Activated CD4-positive, alpha-beta T cell treated with anti-CD3 and anti-CD28 coated beads for 4 hours (primary cell): ENCODE results near the gene PLD5.
"Not testable (repeated sequence)": the region's sequence is repeated elsewhere in the genome, so short reads cannot be mapped to it uniquely, and the experiment has no call there.

Experiments
- DNase-seq, 2 donors: peaks; one replicate each; pipeline ENCODE4 v3.0.0-alpha.2; 2020

The PLD5 gene

DNA sequence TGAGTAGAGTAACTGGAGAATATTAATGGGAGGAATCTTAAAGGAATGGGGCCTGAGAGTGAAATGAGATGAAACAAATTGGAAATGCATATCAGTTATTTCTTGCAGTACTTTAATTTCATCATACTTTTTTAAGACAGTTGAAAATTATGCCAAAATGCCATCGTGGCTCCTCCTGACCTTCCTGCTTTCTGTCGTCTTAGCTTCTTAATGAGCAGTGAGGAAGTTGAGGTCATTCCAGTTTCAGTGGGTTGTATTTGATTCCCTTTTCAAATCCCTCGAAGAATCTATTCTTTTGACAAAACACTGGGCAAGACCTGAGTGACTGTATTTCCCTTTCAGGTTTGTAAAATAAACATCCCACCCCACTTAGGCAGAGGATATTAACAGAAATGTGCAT is 390.7 kb downstream of the PLD5 start:
- DNase-seq: no peak

DNA sequence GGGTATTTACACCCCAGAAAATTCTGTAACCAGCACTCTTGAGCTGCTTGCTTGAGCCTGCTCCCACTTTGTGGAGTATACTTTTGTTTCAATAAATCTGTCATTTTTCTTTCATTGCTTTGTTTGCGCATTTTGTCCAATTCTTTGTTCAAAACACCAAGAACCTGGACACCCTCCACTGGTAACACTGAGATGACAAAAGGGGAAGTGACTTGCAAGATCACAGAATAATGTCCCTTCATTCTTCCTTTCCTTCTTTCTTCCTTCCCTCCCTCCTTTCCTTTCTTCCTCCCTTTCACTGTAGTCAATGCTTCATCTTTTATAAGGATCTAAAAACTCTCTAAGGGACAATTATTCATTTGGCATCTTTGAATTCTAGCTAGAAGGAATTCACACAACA is 391.1 kb downstream of the PLD5 start:
- DNase-seq: no peak

DNA sequence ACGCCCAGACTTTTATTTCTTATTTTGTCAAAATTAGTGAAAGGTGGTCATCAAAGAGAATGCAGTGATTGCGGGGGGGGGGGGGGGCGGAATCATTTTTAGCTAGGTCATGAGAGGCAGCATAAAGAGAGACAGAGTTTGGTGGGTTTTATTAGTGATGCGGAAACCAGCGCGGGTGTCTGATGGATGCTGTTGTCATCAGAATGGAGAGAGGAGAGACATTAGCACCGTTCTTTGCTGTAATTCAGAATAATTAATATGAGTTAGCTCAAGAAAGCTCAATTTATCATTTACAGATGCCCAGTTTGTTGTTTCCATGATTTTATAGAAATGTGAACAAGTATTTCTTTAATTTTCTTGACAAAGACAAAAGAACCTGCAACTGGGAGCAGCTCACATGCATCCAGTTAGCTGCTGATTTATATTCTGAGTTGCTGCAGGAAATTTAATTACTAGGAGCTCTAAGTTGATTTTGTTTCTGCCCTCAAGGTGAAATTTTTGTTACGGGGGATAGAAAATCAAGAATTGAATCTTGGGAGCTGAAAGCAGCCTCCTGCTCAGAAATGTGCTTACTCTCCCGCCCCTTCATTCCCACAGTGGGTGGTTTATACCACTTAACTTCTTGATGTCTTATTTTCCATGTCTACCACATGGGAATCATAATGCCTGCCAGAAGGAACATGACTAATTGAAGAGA is 392.2 kb downstream of the PLD5 start:
- no peak for DNase-seq

- no peak for DNase-seq
These were observed 395.5 kb downstream of the PLD5 start for GRCh38 chr1:242128951-242129502.

GRCh38 chr1:242120432-242120831 is 404.1 kb downstream of the PLD5 start:
- DNase-seq: no peak

DNA sequence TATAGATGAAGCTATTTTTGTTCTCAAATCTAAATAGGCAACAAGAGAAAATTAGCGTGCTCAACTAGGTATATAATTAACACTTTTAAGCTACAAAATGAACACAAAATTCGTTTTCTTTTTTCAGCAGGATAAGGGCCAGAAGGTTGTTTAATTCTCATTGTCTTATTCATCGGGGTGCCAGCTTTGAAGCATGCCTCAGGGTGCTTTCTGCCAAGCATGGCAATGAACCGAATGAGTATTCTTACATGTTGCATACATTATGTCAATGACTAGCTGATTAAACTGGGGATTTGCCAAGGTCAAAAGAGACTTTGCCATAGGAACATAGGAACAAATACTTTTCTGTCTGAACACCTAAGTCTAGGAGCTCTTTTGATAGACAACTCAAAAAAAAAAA is 423.6 kb downstream of the PLD5 start:
- no peak for DNase-seq

GRCh38 chr1:242097283-242097682 is 427.2 kb downstream of the PLD5 start:
- not testable (repeated sequence) for DNase-seq

GRCh38 chr1:242093116-242093515 is 431.4 kb downstream of the PLD5 start:
- no peak for DNase-seq

DNA sequence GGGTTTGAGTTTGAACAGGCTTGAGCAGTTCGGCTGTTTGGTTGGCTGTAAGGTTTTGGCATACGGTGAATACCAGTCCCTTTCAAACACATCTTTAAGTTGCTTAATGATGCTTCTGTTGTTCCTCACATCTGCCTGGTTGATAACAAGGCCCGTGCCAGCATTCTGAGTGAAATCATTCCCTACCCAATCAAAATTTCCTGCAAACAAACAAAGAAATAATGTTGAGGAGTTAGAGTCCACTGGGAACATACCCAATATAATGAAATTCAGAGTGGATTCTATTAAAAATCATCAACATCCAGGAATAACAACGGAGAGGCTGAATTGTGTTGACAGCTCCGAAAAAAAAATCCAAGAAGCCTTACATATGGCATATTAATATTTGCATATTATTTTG is 434.6 kb downstream of the PLD5 start:
- DNase-seq: no peak

GRCh38 chr1:242088875-242089274 is 435.6 kb downstream of the PLD5 start:
- no peak for DNase-seq

DNA sequence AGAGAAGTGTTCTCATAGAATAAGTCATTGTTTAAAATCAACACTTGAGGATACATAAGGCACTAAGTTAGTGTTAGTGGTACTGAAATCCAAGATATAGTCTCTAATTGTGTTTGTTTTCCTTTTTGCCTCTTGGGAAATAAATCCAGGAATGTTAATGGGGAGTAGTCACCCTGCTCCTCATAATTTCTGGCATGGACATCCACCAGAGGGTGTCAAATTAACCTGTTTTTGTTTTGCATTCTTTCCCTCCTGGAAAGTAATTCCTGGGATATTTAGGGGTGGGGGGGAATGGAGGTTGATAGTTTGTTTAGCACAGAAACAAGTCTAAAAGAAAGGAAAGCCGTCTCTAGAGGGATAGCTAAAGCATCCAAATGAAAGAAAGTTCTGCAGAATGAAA is 437.8 kb downstream of the PLD5 start:
- no peak for DNase-seq

- DNase-seq: no peak
These were observed 438.4 kb downstream of the PLD5 start for GRCh38 chr1:242086093-242086492.

DNA sequence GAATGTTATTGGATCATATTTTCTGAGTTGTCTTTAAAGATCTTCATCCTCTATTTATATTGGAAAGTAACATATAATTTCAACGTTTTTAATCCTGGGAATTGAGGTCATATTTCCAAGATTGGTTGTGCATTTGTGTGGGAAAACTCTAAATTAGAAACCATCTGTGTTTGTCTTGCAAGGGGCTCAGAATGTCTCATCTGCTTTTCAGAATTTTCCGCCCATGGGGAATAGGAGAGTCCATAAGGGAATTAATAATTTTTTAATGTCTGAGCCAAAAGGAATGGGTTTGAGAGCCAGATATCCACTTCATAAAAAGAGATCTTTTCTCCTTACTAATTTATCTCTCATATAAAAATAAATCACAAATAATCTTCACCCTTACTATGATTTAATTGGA is 440.8 kb downstream of the PLD5 start:
- no peak for DNase-seq

DNA sequence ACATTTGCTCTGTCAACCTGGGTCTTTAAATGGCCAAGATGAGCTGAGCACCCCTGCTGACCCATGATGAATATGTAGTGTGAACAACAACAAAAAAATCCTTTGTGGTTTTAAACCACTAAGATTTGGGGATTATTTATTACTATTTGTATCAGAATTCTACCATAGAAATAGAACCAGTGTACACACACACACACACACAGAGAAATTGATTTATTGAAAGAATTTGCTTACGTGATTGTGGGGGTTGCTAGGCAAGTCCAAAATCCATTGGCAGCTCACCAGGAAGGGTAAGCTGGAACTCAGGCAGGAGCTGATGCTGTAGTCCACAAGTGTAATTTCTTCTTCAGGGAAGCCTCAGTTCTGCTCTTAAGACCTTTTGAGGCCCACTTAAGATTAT is 443.1 kb downstream of the PLD5 start:
- no peak for DNase-seq

GRCh38 chr1:242065813-242066212 is 458.7 kb downstream of the PLD5 start:
- DNase-seq: no peak

- no peak for DNase-seq
These were observed 462.2 kb downstream of the PLD5 start for GRCh38 chr1:242062271-242062670.

DNA sequence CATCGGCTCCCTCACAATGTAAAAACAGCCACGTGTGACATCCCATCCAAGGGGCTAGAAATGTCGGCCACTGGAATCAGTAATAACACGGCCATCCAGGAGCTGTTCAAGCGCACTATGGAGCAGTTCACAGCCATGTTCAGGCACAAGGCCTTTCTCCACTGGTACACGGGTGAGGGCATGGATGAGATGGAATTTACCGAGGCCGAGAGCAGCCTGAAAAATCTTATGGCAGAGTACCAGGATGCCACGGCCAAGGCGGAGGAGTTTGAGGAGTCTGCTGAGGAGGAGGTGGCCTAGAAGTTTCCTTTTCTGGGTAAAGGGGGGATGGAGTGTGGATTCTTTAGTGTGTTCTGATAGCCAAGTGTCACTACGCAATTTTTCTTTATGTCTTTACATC is 464.5 kb downstream of the PLD5 start:
- no peak for DNase-seq

DNA sequence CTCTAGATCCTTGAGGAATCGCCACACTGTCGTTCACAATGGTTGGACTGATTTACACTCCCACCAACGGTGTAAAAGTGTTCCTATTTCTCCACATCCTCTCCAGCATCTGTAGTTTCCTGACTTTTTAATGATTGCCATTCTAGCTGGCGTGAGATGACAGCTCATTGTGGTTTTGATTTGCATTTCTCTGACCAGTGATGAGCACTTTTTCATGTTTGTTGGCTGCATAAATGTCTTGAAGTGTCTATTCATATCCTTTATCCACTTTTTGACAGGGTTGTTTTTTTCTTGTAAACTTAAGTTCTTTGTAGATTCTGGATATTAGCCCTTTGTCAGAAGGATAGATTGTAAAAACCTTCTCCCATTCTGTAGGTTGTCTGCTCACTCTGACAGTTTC is 465.9 kb downstream of the PLD5 start:
- not testable (repeated sequence) for DNase-seq

GRCh38 chr1:242058181-242058580 is 466.3 kb downstream of the PLD5 start:
- not testable (repeated sequence) for DNase-seq

- DNase-seq: no peak
These were observed 466.8 kb downstream of the PLD5 start for GRCh38 chr1:242057745-242058115.

DNA sequence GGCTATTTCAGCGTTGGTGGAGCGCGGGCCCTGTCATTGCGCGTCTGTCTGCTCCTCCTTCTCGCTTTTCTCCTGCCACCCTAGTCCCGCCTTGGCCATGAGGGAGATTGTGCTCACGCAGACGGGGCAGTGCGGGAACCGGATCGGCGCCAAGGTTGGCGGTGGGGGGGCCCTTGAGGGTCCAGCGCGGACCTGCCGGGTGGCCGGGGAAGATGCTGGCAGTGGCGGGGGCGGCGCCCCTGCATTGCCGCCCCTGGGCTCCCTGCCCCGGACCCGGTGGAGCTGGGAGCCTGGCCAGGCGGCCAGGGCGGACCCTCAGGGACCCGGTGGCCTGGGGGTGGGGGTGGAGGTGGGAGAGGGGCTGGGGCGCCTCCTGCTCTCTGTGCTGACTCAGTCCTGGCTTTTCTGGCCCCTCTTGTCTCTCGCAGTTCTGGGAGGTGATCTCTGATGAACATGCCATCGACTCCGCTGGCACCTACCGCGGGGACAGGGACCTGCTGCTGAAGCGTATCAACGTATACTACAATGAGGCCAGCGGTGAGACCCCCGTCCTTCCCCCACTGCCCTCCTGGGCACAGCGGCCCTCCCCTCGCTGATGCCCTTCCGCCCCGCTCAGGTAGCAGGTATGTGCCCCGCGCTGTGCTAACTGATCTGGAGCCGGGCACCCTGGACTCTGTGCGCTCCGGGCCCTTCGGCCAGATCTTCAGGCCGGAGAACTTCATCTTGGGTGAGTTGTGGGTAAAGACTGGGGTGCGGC is 467.3 kb downstream of the PLD5 start:
- no peak for DNase-seq

GRCh38 chr1:242055749-242056320 is 468.7 kb downstream of the PLD5 start:
- DNase-seq: no peak

DNA sequence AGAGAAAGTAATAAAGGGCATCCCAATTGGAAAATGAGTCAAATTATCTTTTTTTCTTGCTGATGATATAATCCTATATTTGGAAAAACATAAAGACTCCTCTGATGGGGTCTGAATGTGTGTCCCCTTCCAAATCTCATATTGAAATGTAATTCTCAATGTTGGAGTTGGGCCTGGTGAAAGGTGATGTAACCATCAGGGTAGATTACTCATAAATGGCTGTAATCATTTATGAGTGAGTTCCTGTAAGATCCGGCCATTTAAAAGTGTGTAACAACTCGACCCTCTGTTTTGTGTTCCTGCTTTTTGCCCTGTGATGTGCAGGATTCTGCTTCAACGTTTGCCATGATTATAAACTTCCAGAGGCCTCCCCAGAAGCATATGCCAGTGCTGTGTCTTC is 481.3 kb downstream of the PLD5 start:
- DNase-seq: no peak

DNA sequence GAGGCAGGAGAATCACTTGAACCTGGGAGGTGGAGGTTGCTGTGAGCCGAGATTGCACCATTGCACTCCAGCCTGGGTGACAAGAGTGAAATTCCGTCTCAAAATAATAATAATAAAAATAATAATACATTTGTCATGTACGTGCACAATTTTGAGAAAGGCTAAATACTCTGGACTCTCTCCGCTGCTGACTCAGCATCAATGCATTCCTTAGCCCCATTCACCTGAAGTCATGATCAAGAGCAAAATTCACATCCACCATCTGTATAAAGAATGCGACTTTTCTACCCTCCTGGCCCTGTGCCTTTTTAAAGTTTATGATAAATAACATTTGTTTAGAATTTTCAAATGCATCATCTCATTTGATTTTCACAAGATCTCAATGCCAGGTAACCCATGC is 490.1 kb downstream of the PLD5 start:
- no peak for DNase-seq
